ENCODE data around the gene SULT1A3. TPM values are rescaled to one million over a fixed set of nuclear protein-coding genes. Genes with fewer than 3 reads are reported as not detected.
A peak's percentile ranks its signal among the peaks of the same experiment; 100 is the strongest.
"Not testable (repeated sequence)": the region's sequence is repeated elsewhere in the genome, so short reads cannot be mapped to it uniquely, and the experiment has no call there.

SULT1A3 gene
- total RNA-seq, 6 experiments from 2014 or later = 3.4 to 8.9 (median 4.1) TPM

DNA sequence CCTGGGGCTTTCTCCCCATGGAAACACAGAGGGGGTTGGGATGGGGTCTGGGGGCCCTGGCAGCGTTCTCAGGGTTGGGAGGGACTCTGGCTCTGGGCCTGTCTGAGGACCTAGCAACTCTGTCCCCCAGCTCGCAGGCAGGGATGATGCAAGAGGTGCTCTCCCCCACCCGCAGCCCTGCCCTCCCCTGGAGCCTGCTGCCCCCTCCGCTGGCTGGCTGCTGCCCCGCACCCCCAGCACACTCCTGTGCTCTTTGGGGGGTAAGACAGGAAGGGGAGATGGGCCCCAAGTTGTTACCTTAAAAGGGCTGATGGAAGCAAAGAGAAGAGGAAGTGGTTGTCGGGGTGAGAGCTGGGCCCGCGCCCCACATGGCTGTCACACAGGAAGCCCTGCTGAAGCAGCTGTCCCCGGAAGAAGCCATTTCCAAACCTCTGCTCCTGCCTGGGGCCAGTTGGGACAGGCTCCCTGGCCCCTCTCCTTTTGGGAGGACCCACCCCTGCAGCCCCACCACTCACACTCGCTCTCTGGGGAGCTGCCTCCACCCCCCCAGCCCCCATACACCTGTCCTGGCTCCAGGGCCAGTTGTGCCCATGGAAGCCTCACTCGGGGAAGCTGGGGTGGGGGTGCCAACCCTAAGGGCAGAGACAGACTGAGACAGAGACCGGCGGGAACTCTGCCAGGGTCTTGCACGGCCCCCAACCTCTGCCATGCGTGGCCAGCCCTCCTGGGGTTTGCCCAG lies 13.2 kb upstream of the SULT1A3 start:
- Mint-ChIP-seq H3K4me3 (no peak overlapping the region), H3K4me1 (ENCODE audit: low read depth) (no peaks in the 10 kb centered on the region), H3K27ac (no peak overlapping the region), H3K27me3 (ENCODE audit: insufficient read depth) (no peaks in the 10 kb centered on the region; the same call in 1 of the 2 replicates), H3K9me3 (no peaks in the 10 kb centered on the region), H3K36me3 (ENCODE audit: low read depth) (no peaks in the 10 kb centered on the region)
- no peak for DNase-seq
- TF ChIP-seq, protein P1, sequence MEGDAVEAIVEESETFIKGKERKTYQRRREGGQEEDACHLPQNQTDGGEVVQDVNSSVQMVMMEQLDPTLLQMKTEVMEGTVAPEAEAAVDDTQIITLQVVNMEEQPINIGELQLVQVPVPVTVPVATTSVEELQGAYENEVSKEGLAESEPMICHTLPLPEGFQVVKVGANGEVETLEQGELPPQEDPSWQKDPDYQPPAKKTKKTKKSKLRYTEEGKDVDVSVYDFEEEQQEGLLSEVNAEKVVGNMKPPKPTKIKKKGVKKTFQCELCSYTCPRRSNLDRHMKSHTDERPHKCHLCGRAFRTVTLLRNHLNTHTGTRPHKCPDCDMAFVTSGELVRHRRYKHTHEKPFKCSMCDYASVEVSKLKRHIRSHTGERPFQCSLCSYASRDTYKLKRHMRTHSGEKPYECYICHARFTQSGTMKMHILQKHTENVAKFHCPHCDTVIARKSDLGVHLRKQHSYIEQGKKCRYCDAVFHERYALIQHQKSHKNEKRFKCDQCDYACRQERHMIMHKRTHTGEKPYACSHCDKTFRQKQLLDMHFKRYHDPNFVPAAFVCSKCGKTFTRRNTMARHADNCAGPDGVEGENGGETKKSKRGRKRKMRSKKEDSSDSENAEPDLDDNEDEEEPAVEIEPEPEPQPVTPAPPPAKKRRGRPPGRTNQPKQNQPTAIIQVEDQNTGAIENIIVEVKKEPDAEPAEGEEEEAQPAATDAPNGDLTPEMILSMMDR (IDR thresholded peaks at IDR 0.05) = no peak

DNA sequence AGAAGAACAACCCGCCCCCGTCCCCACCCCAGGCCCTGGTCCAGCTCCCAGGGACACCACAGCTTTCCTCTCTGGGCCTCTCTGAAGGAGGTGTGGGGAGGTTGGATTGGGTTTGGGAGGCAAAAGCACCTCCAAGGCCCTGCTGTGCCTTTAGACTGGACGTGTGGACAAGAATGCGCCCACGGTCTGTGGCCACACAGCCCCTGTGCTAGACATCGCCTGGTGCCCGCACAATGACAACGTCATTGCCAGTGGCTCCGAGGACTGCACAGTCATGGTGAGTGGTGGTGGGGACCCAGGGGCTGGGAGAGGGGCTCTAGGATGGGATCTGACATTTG lies 12.6 kb upstream of the SULT1A3 start:
- Mint-ChIP-seq H3K4me3 (no peak overlapping the region), H3K36me3 (ENCODE audit: low read depth) (no peaks in the 10 kb centered on the region), H3K9me3 (no peaks in the 10 kb centered on the region), H3K27me3 (ENCODE audit: insufficient read depth) (no peaks in the 10 kb centered on the region; the same call in 1 of the 2 replicates), H3K27ac (no peak overlapping the region), H3K4me1 (ENCODE audit: low read depth) (no peaks in the 10 kb centered on the region)
- TF ChIP-seq, protein P1 (IDR thresholded peaks at IDR 0.05) = no peak
- DNase-seq = no peak

DNA sequence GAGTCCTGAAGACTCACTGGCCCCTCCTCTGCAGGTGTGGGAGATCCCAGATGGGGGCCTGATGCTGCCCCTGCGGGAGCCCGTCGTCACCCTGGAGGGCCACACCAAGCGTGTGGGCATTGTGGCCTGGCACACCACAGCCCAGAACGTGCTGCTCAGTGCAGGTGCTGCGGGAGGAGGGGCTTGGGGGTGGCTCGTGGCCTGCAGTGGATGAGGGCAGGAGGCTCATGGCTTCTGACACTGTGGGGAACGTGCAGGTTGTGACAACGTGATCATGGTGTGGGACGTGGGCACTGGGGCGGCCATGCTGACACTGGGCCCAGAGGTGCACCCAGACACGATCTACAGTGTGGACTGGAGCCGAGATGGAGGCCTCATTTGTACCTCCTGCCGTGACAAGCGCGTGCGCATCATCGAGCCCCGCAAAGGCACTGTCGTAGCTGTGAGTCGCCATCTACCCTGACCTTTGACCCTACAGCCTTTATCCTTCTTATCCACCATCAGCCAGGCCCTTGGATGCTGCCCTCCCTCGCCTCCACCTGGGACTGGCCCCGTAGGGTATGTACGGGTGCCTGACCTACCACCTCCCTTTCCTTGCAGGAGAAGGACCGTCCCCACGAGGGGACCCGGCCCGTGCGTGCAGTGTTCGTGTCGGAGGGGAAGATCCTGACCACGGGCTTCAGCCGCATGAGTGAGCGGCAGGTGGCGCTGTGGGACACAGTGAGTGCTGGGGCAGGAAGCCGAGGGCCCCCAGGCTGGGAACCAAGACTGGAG lies 12.1 kb upstream of the SULT1A3 start:
- H3K36me3 Mint-ChIP-seq (ENCODE audit: low read depth) = no peaks in the 10 kb centered on the region
- H3K27ac Mint-ChIP-seq = no peak overlapping the region
- H3K9me3 Mint-ChIP-seq = no peaks in the 10 kb centered on the region
- peak; percentile 11 for DNase-seq
- no peaks in the 10 kb centered on the region for H3K4me1 Mint-ChIP-seq (ENCODE audit: low read depth)
- H3K27me3 Mint-ChIP-seq (ENCODE audit: insufficient read depth) = no peaks in the 10 kb centered on the region; the same call in 1 of the 2 replicates
- no peak overlapping the region for H3K4me3 Mint-ChIP-seq
- TF ChIP-seq, protein P1 (IDR thresholded peaks at IDR 0.05) = peak; percentile 79

DNA sequence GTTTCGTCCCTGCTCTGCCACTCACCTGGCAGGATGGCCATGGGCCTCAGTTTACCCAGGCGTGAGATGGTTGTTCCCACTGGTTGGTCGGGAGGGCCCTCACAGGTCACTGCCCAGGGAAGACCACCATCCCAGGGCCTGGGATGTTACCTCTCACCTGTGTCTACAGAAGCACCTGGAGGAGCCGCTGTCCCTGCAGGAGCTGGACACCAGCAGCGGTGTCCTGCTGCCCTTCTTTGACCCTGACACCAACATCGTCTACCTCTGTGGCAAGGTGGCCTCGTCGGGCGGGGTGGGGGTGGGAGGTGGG lies 11.5 kb upstream of the SULT1A3 start:
- Mint-ChIP-seq H3K27ac (no peak overlapping the region), H3K27me3 (ENCODE audit: insufficient read depth) (no peaks in the 10 kb centered on the region; the same call in 1 of the 2 replicates), H3K4me3 (no peak overlapping the region), H3K4me1 (ENCODE audit: low read depth) (no peaks in the 10 kb centered on the region), H3K36me3 (ENCODE audit: low read depth) (no peaks in the 10 kb centered on the region), H3K9me3 (no peaks in the 10 kb centered on the region)
- no peak for DNase-seq
- TF ChIP-seq, protein P1 (IDR thresholded peaks at IDR 0.05) = peak; percentile 2; the same call in 1 of the 2 replicates

DNA sequence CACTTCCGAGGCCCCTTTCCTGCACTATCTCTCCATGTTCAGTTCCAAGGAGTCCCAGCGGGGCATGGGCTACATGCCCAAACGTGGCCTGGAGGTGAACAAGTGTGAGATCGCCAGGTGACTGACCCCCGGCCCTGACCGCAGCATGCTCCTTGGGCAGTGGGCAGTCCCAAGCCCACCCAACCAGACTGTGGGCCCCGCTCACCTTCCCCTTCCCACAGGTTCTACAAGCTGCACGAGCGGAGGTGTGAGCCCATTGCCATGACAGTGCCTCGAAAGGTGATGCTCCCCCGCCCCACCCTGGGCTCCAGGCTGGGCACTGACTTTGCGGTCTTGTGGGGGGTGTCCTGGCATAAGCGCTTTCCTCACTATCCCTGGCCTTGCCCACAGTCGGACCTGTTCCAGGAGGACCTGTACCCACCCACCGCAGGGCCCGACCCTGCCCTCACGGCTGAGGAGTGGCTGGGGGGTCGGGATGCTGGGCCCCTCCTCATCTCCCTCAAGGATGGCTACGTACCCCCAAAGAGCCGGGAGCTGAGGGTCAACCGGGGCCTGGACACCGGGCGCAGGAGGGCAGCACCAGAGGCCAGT lies 11.0 kb upstream of the SULT1A3 start:
- DNase-seq = no peak

DNA sequence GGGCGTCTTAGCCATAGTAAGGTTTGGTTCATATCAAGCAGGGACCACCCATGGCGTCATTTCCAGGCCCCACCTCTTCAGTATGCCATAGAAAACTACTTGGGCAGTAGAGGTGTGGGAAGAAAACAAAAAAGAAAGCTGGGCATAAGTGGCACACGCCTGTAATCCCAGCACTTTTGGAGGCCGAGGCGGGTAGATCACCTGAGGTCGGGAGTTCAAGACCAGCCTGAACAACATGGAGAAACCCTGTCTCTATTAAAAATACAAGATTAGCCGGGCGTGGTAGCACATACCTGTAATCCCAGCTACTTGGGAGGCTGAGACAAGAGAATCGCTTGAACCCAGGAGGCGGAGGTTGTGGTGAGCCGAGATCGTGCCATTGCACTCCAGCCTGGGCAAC lies 7.9 kb upstream of the SULT1A3 start:
- not testable (repeated sequence) for DNase-seq; H3K27me3 Mint-ChIP-seq (ENCODE audit: insufficient read depth); H3K4me1 Mint-ChIP-seq (ENCODE audit: low read depth); H3K9me3 Mint-ChIP-seq; H3K36me3 Mint-ChIP-seq (ENCODE audit: low read depth); H3K27ac Mint-ChIP-seq; H3K4me3 Mint-ChIP-seq

More for the DNA sequence above, 11.0 kb upstream of the SULT1A3 start:
- H3K27me3 Mint-ChIP-seq (ENCODE audit: insufficient read depth) = no peaks in the 10 kb centered on the region
- H3K4me1 Mint-ChIP-seq (ENCODE audit: low read depth) = no peaks in the 10 kb centered on the region
- H3K27ac Mint-ChIP-seq = no peak overlapping the region
- TF ChIP-seq, protein P1 (IDR thresholded peaks at IDR 0.05) = no peak
- H3K9me3 Mint-ChIP-seq = no peaks in the 10 kb centered on the region
- H3K4me3 Mint-ChIP-seq = no peak overlapping the region
- H3K36me3 Mint-ChIP-seq (ENCODE audit: low read depth) = no peaks in the 10 kb centered on the region

DNA sequence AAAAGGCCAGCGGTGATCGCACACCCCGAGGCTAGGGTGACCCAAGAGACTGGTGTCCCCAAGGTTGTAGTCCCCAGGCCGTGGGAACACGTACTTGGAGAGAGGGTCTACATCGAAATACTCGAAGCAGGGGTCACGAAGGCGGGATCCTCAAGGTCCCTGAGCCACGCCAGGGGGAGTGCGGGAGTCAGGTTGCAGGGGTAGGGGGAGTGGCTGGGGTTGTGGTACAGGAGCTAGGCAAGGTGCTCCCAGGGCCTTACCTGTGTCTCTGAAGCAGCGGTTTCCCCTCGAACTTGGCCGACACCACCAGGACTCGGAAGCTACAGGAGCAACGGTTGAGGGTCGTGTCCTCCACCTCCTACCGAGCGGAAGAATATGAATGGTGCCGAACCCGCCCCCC lies 6.0 kb upstream of the SULT1A3 start:
- not testable (repeated sequence) for H3K27ac Mint-ChIP-seq; H3K9me3 Mint-ChIP-seq; H3K27me3 Mint-ChIP-seq (ENCODE audit: insufficient read depth); H3K4me3 Mint-ChIP-seq; DNase-seq; H3K36me3 Mint-ChIP-seq (ENCODE audit: low read depth); H3K4me1 Mint-ChIP-seq (ENCODE audit: low read depth)

DNA sequence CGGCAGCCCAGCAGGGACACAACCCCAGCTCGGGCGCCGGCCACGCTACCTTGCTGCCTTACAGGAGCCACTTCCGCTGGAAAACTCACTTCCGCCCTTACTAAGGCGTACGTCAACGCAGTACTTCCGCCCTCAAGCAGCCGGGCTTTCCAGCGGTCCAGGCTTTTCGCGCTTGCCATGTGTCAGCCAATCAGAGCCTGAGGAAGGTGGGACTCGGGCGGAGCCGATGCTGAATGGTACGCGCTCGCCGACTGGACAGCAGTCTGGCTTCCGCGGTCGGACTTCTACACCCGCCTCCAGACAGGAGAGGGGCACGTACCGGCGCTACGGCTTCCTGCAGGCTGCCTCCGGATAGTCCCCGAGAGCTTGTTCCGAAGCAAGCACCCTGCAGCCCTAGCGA lies 5.4 kb upstream of the SULT1A3 start, which contains the start of the genes BOLA2B and SLX1A:
TSS of gene BOLA2B (minus strand) at position 52 of the 400 bp plus-strand sequence. CDS start 71 bp downstream, outside the sequence.
TSS of gene SLX1A (plus strand) at position 261 of the 400 bp plus-strand sequence. CDS start 210 bp downstream, outside the sequence.
- not testable (repeated sequence) for H3K4me1 Mint-ChIP-seq (ENCODE audit: low read depth); DNase-seq; H3K36me3 Mint-ChIP-seq (ENCODE audit: low read depth); H3K27me3 Mint-ChIP-seq (ENCODE audit: insufficient read depth); H3K4me3 Mint-ChIP-seq; H3K27ac Mint-ChIP-seq; H3K9me3 Mint-ChIP-seq
